Fibroblast of the conjunctiva (primary cell): ENCODE measurements around the gene SCART1.
"Not testable (repeated sequence)": the region's sequence is repeated elsewhere in the genome, so short reads cannot be mapped to it uniquely, and the experiment has no call there.

ENCODE experiments used
- DNase-seq: peaks from one replicate; pipeline ENCODE4 v3.0.0-alpha.2; 2010; ENCODE audit warnings: low read depth

Gene SCART1

DNA sequence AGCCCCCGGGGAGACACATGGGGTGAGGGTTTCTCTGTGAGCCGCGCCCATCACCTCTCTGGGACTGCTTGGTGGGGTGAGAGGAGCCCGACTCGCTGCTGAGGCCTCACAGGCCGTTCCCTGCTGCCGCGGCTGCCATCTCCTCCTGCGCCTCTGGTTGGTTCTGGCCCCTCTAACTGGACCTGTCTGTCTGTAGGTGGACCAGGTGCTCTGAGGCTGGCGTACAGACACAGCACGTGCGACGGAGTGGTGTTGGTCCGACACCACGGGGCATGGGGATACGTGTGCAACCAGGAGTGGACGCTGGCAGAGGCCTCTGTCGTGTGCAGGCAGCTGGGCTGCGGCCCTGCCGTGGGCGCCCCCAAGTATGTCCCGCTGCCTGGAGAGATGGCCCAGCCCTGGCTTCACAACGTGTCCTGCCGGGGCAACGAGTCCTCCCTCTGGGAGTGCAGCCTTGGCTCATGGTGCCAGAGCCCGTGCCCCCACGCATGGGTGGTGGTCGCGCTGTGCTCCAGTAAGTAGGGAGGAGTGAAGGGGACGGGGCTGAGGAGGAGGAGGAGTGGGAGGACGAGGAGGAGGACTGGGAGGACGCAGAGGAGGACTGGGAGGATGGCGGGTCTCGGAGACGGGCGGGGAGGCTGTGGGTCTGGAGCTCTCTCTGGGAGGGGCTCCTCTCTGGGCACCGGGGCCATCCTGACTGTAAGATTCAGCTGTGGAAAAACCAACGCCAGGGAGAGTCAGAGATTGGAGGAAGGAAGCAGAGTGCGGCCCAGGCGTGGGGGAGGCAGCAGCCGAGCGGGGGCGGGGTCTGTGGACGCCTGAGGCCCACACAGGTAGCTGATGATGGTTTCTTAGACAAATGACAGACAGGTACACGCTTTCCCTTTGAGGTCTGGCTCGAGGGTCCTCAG lies 2.6 kb downstream of the SCART1 start:
- DNase-seq: no peak

DNA sequence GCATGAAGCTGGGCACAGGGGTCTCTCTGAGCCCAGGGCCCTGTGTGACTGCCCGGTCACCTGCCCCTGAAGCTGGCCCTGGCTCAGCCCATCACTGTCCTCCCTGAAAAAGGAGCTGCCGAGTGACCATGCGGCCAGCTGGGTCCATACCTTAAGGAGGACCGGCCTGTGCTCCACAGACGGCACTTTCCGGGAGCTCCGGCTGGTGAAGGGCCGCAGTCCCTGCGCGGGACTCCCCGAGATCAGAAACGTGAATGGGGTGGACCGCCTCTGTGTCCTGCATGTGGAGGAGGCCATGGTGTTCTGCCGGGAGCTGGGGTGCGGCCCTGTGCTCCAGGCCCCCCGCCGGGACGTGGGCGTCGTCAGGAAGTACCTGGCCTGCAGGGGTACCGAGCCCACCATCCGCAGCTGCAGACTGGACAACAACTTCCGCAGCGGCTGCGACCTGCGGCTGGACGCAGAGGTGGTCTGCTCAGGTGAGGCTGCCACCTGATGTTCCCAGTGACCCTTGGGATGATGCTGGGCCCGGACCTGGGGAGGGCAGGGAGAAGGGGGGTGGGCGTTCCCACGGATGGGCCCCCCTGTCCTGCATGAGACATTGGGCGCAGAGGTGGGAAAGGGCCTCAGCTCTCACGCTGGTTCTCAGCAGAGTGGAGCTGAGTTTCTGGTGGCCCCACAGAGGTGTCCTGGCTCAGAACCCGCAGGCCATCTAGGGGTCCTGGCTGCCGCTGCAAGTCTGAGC lies 3.5 kb downstream of the SCART1 start:
- no peak for DNase-seq

GRCh38 chr10:133458021-133458709 lies 4.4 kb downstream of the SCART1 start:
- DNase-seq: no peak

DNA sequence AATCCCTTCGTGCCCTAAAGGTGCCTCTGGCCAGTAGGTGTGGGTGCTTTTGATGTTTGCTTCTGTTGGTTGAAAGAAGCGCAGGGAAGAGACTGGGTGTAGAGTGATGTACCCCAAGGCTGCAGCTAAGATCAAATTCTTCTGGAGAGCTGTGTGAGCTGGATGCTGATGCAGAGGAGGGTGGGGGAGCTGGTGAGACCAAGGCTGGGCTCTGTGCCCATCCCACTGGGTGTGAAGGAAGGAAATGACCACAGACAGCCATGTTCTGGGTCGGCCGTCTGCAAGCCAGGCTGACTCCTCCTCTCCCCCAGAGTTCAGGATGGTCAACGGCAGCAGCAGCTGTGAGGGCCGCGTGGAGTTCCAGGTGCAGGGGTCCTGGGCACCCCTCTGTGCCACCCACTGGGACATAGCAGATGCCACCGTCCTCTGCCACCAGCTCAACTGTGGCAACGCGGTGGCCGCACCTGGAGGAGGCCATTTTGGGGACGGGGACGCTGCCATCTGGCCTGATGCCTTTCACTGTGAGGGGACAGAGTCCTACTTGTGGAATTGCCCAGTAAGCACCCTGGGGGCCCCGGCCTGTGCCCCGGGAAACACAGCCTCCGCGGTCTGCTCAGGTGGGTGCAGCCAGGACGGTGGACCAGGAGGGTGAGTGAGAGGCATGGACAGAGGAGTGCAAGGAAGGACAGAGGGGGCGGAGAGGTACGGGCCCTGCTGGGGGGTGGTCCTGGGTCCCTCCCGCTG lies 5.1 kb downstream of the SCART1 start:
- DNase-seq: no peak

- no peak for DNase-seq
Observed at GRCh38 chr10:133459454-133460207, 5.9 kb downstream of the SCART1 start.

- no peak for DNase-seq
Observed at GRCh38 chr10:133460208-133460769, 6.5 kb downstream of the SCART1 start.

DNA sequence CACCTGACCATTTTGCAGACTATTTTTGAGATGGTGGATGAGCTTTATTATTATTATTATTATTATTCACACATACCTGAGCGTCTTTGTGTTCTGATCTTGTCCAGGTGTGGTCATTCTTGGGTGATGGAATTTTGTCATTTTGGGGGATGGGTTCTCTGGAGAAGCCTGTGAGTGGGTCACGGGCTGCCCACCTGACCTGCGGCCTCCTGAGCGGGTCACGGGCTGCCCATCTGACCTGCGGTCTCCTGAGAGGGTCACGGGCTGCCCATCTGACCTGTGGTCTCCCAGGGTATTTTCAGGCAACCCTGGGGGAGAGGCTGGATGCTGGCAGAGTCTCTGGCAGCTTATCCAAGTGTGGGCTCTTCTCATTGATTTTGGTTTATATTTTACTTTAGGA lies 7.3 kb downstream of the SCART1 start:
- DNase-seq: no peak

DNA sequence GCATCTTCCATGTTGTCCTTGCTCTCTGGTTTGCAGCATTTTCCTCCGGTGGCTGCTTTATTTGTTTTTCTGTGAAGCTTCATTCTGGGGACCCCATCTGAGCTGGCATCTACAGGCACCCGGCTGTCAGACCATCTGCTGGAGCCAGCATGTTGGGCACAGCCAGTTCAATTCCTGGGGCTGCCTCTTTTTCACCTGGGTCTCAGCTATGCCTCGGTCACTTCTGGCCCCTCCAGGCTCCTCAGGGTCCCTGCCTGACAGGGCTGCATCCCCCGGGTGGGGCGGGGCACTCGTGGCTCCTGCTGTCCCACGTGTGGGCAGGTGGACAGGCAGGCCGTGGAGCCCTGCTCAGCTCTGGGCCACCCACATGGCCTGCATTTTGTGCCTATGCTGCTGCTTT lies 8.1 kb downstream of the SCART1 start:
- no peak for DNase-seq

DNA sequence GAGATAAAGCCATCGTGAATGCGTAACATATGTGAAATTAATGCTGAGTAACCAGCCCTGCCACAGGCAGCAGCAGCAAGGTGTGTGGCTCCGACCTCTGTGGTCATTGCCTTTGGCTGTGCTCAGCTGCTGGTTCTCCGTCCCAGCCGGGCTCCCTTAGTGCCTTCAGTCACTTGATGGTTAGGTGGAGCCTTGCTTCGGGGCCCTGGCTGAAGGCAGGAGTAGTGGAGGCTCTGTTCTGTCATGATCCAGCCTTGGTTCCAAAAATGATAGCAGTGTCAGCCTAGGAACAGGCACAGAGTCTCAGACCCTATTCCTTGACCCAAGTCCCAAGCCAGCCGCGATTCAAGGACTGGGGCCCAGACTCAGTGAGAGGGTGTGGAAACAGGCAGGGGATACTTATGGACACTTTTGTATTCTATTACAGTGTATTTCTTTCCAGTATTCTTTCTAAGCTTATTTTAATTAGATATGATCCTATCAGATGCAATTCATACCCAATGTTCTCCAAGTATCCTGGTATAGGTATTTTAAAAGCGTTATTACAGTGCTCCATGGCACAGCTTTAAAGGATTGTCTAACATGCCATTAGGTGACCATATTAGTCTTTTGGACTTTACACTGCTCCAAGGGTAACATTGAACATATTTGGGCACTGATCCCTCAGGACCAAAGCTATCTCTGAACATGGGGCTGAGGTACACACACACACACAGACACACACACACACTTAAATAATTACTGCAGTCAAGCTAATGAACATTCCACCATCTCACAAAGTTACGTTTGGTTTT lies 9.0 kb downstream of the SCART1 start:
- DNase-seq: no peak

- DNase-seq: no peak
Observed at GRCh38 chr10:133464582-133465031, 10.9 kb downstream of the SCART1 start.

DNA sequence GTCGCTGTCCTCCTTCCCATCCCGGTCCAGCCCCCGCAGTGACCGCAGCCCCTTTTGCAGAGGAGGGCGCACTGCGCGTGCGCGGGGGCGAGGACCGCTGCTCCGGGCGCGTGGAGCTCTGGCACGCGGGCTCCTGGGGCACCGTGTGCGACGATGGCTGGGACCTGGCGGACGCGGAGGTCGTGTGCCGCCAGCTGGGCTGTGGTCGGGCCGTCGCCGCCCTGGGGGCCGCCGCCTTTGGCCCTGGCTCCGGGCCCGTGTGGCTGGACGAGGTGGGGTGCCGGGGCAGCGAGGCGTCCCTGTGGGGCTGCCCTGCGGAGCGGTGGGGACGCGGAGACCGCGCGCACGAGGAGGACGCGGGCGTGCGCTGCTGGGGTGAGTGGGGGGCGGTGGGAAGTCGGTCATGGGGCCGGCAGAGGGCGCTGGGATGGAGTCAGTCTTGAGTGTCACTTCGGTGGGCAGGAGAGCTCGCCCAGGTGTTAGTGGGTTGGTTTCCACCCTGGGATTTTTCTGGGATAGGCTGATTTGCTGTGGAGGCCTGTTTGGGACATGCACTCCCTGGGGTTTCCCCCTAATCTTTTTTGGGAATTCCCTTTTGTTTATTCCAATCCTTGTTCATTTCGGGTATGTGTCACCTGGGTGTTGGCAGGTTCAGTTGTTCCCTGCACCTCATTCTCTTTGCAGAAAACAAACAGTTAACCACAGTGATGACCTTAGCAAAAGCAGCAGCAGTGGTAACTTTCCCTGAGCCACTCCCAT lies 11.6 kb downstream of the SCART1 start:
- DNase-seq: no peak

DNA sequence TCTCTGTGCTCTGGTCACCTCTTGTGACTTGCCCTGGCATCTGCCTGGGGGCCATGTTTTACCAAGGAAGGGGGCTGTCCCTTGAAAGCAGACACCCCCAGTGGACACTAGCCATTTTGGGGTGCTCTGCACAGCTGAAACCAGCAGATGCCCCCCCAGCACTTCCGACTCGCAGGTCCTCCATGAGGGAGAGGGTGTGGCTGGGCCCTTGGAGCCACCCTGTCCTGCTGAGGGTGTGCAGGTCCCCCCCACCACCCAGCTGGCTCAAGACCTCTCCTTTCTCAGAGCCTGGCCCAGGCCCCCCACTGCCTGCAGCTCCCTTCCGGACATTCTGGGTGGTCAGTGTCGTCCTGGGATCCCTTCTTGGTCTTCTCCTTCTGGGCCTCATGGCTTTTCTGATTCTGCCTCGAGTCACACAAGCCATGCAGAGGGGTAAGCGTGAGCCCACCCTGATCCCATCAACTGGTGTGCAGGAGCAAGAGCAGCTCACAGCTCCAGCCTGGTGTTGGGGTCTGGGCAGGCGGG lies 12.3 kb downstream of the SCART1 start:
- no peak for DNase-seq

DNA sequence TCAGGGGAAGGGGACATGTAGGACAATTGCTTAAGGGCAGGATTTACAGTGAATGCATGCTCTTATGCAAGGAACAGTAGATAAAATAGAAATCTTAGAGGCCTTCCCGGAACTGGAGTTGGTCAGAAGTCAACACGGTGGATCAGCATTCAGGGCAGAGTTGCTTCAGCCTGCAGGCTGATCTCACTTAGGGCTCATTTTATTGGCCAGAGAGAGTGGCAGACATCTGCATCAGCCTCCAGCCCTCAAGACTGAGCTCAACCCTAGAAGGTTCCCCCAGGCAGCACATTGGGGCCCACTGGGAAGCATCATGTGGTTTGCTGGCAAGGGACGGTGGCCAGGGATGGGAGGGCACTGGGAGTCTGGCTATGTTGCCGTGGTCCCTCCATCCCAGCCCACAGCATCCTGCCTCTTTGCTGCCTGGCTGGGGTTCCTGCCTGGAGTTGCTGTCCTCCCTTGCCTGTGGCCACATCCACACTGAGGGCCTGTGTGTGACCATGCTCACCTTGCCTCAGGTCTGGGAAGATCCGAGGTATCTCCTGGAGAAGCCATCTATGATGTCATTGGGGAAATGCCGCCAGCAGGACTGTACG lies 13.0 kb downstream of the SCART1 start:
- no peak for DNase-seq

- no peak for DNase-seq
Observed at GRCh38 chr10:133467286-133467911, 13.7 kb downstream of the SCART1 start.

DNA sequence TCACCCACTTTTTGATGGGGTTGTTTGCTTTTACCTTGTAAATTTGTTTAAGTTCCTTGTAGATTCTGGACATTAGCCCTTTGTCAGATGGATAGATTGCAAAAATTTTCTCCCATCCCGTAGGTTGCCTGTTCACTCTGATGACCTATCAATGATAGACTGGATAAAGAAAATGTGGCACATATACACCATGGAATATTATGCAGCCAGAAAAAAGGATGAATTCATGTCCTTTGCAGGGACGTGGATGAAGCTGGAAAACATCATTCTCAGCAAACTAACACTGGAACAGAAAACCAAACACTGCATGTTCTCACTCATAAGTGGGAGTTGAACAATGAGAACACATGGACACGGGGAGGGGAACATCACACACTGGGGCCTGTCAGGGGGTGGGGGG lies 15.5 kb downstream of the SCART1 start:
- DNase-seq: not testable (repeated sequence)

- DNase-seq: no peak
Observed at GRCh38 chr10:133471300-133472109, 17.8 kb downstream of the SCART1 start.

GRCh38 chr10:133473270-133473669 lies 19.5 kb downstream of the SCART1 start:
- DNase-seq: no peak
